WTC11 (cell line): ENCODE data around the gene CHAC1. TPM values are rescaled to one million over a fixed set of nuclear protein-coding genes. Genes with fewer than 3 reads are reported as not detected.

Source experiments
- ATAC-seq: fragments of 200-7000 bp; cut with Tn5 transposase; 2 replicates; pipeline ENCODE4 v1.10.0; 2021; ENCODE audit warnings: mild to moderate bottlenecking, moderate library complexity
- CTCF ChIA-PET: fragments of 300-600 bp; sonication (Branson Sonifier 250); formaldehyde crosslinking; loops from one replicate; lab custom pipeline; 2021; ENCODE audit warnings: antibody characterized with exemption; lab: Charles Lee
- POLR2A ChIA-PET: fragments of 350-600 bp; sonication (Branson Sonifier 250); formaldehyde crosslinking; loops from one replicate; lab custom pipeline; 2021; ENCODE audit warnings: antibody characterized with exemption; lab: Charles Lee
- DNase-seq: peaks from one replicate; pipeline ENCODE4 v3.0.0; 2021; ENCODE audit warnings: low spot score
- H3K27ac Mint-ChIP-seq: 2 replicates; pipeline ENCODE4 v1.8.0; 2021; ENCODE audit warnings: mixed read lengths
- H3K27me3 Mint-ChIP-seq: 2 replicates; pipeline ENCODE4 v1.8.0; 2021; ENCODE audit warnings: low read depth, mild to moderate bottlenecking, moderate library complexity, mixed read lengths
- H3K36me3 Mint-ChIP-seq: 2 replicates; pipeline ENCODE4 v1.8.0; 2021; ENCODE audit warnings: mixed read lengths
- H3K4me1 Mint-ChIP-seq: 2 replicates; pipeline ENCODE4 v1.8.0; 2022; ENCODE audit warnings: mixed read lengths
- H3K4me3 Mint-ChIP-seq: 2 replicates; pipeline ENCODE4 v1.8.0; 2021; ENCODE audit warnings: mild to moderate bottlenecking, moderate library complexity, mixed read lengths
- H3K9me3 Mint-ChIP-seq: 2 replicates; pipeline ENCODE4 v1.8.0; 2021; ENCODE audit warnings: mixed read lengths
- CTCF ChIP-seq: fragments of 200-600 bp; IDR thresholded peaks from 2 replicates; pipeline ENCODE4 v1.8.0; 2022; ENCODE audit warnings: antibody characterized with exemption
- E2F4 ChIP-seq: sonication (generic); formaldehyde crosslinking; IDR thresholded peaks from 2 replicates; pipeline ENCODE4 v1.8.1; 2022; ENCODE audit warnings: low read depth, mild to moderate bottlenecking, moderate library complexity, missing genetic modification reagents, borderline replicate concordance
- E2F5 ChIP-seq: sonication (generic); formaldehyde crosslinking; IDR thresholded peaks from 2 replicates; pipeline ENCODE4 v1.8.1; 2022; ENCODE audit warnings: mild to moderate bottlenecking, moderate library complexity, missing genetic modification reagents
- ESRRA ChIP-seq: sonication (generic); formaldehyde crosslinking; IDR thresholded peaks from 2 replicates; pipeline ENCODE4 v1.8.1; 2022; ENCODE audit warnings: mild to moderate bottlenecking, missing genetic modification reagents, borderline replicate concordance
- GTF2I ChIP-seq: fragments of 250-450 bp; sonication (Bioruptor Pico); conservative IDR thresholded peaks from 2 replicates; pipeline ENCODE4 v1.4.0; 2021; ENCODE audit warnings: mild to moderate bottlenecking
- IRF1 ChIP-seq: sonication (generic); formaldehyde crosslinking; IDR thresholded peaks from 2 replicates; pipeline ENCODE4 v1.8.0; 2023; ENCODE audit warnings: missing genetic modification reagents
- MXD4 ChIP-seq: fragments of 250-450 bp; sonication (Bioruptor Pico); IDR thresholded peaks from 2 replicates; pipeline ENCODE4 v1.8.0; 2021; ENCODE audit warnings: mild to moderate bottlenecking, moderate library complexity, borderline replicate concordance
- NR1H2 ChIP-seq: sonication (generic); formaldehyde crosslinking; IDR thresholded peaks from 2 replicates; pipeline ENCODE4 v1.9.0; 2021; ENCODE audit warnings: mild to moderate bottlenecking, moderate library complexity, missing genetic modification reagents
- NR3C1 ChIP-seq: sonication (generic); formaldehyde crosslinking; conservative IDR thresholded peaks from 2 replicates; pipeline ENCODE4 v1.8.1; 2023; ENCODE audit warnings: low read depth, mild to moderate bottlenecking, missing genetic modification reagents
- RORB ChIP-seq: fragments of 250-450 bp; sonication (Bioruptor Pico); IDR thresholded peaks from 2 replicates; pipeline ENCODE4 v1.9.0; 2021; ENCODE audit warnings: mild to moderate bottlenecking
- ZBTB43 ChIP-seq: sonication (generic); formaldehyde crosslinking; IDR thresholded peaks from 2 replicates; pipeline ENCODE4 v1.8.1; 2023; ENCODE audit warnings: mild to moderate bottlenecking, missing genetic modification reagents
- ZNF416 ChIP-seq: fragments of 250-450 bp; sonication (Bioruptor Pico); IDR thresholded peaks from 2 replicates; pipeline ENCODE4 v1.9.0; 2021; ENCODE audit warnings: mild to moderate bottlenecking, inconsistent platforms
- ZNF671 ChIP-seq: fragments of 250-450 bp; sonication (Bioruptor Pico); IDR thresholded peaks from 2 replicates; pipeline ENCODE4 v1.8.0; 2021; ENCODE audit warnings: mild to moderate bottlenecking
- total RNA-seq: library from RNA; stranded (reverse); gene quantifications from 3 replicates; pipeline ENCODE4 v1.2.3, GENCODE V29; 2021

The CHAC1 gene
- total RNA-seq, 1 experiment from 2014 or later: 31.0 TPM

- no peak for DNase-seq
- POLR2A ChIA-PET: interaction anchor here (0.6 to 0.8 kb wide), 2 partner anchors 9 to 294 kb away, joined by 3 to 7 read pairs; no protein-coding TSS in a partner anchor
- H3K4me3 Mint-ChIP-seq: no peak overlapping the region
- no peak overlapping the region for H3K27ac Mint-ChIP-seq
- no peak for ATAC-seq
- no peaks in the 10 kb centered on the region for H3K9me3 Mint-ChIP-seq
- TF ChIP-seq E2F4 (CRISPR knock-in tag) (no peak), GTF2I (CRISPR knock-in tag) (no peak), NR1H2 (CRISPR knock-in tag) (no peak), NR3C1 (CRISPR knock-in tag) (no peak), RORB (no peak)
- peaks cover 22% of the 10 kb centered on the region for H3K4me1 Mint-ChIP-seq
- H3K36me3 Mint-ChIP-seq: no peaks in the 10 kb centered on the region
- 0 out of 2 replicates have a peak, but pooled peaks cover 2% of the 10 kb centered on the region for H3K27me3 Mint-ChIP-seq
- CTCF ChIA-PET: interaction anchor here (0.6 to 7.8 kb wide), 5 partner anchors 8 to 18 kb away, joined by 3 to 101 read pairs (median 4); partner anchors contain the start of genes DLL4 and VPS18
Measured at GRCh38 chr15:40912478-40912877, 40.8 kb upstream of the CHAC1 start.

GRCh38 chr15:40914013-40914412 is 39.3 kb upstream of the CHAC1 start:
- Mint-ChIP-seq H3K27me3 (0 out of 2 replicates have a peak, but pooled peaks cover 2% of the 10 kb centered on the region), H3K36me3 (no peaks in the 10 kb centered on the region), H3K9me3 (no peaks in the 10 kb centered on the region), H3K4me3 (no peak overlapping the region), H3K4me1 (peaks cover 22% of the 10 kb centered on the region), H3K27ac (peak overlapping the region; percentile 1; the same call in 1 of the 2 replicates)
- CTCF ChIA-PET: interaction anchor here (0.9 to 6.6 kb wide), 9 partner anchors 11 to 458 kb away, joined by 3 to 88 read pairs (median 13); partner anchors contain the start of genes CHAC1 and DLL4
- TF ChIP-seq ZNF416 (CRISPR knock-in tag) (no peak), ZBTB43 (CRISPR knock-in tag) (peak; percentile 94; the same call in 1 of the 2 replicates)
- POLR2A ChIA-PET: no interaction called here
- DNase-seq: no peak
- ATAC-seq: no peak

GRCh38 chr15:40914486-40914885 is 38.8 kb upstream of the CHAC1 start:
- POLR2A ChIA-PET: interaction anchor here (0.6 to 1.7 kb wide), 3 partner anchors 15 to 207 kb away, joined by 3 to 7 read pairs (median 4); partner anchors contain the start of genes CHAC1 and DLL4
- ATAC-seq: peak; percentile 31
- CTCF ChIA-PET: interaction anchor here (0.5 to 6.6 kb wide), 28 partner anchors 8 to 1155 kb away, joined by 3 to 88 read pairs (median 6); partner anchors contain the start of genes CHAC1, DLL4, INO80 and RAD51
- 0 out of 2 replicates have a peak overlapping the region, but pooled peaks have one; percentile 1 for H3K27ac Mint-ChIP-seq
- no peak overlapping the region for H3K4me3 Mint-ChIP-seq
- peaks cover 22% of the 10 kb centered on the region for H3K4me1 Mint-ChIP-seq
- TF ChIP-seq IRF1 (CRISPR knock-in tag) (no peak), ESRRA (CRISPR knock-in tag) (no peak), CTCF (no peak), E2F5 (CRISPR knock-in tag) (no peak), MXD4 (no peak), ZNF671 (CRISPR knock-in tag) (no peak)
- TF ChIP-seq, all 79 proteins: peak for 0
- DNase-seq: no peak
- Mint-ChIP-seq H3K36me3 (no peaks in the 10 kb centered on the region), H3K27me3 (0 out of 2 replicates have a peak, but pooled peaks cover 2% of the 10 kb centered on the region), H3K9me3 (no peaks in the 10 kb centered on the region)
